HCT116 (cell line): Measurements from ENCODE around the gene OR2S2. TPM values are rescaled to one million over a fixed set of nuclear protein-coding genes. Genes with fewer than 3 reads are reported as not detected.

ENCODE experiments used
- ATAC-seq: fragments of 200-7000 bp; cut with Tn5 transposase; 2 replicates; pipeline ENCODE4 v1.9.1; 2020; ENCODE audit warnings: mild to moderate bottlenecking, moderate library complexity
- BruUV-seq: library from RNA; stranded (reverse); fragments of 400-500 nt; replicated peaks from 2 replicates; lab custom pipeline; 2021; lab: Mats Ljungman, UMichigan
- CTCF ChIA-PET: fragments of 300-600 bp; sonication (Branson Sonifier 250); formaldehyde crosslinking; loops from one replicate; lab custom pipeline; 2021; ENCODE audit warnings: antibody characterized with exemption; lab: Charles Lee
- POLR2A ChIA-PET: fragments of 300-600, 350-600 bp; sonication (Branson Sonifier 250); formaldehyde crosslinking; loops from one replicate; lab custom pipeline; 2021; ENCODE audit warnings: antibody characterized with exemption; lab: Charles Lee
- RAD21 ChIA-PET, 2 experiments: fragments of 300-600 bp; sonication (Branson Sonifier 250); formaldehyde crosslinking; loops; one replicate each; lab custom pipeline; 2023; ENCODE audit warnings: low total read pairs in 2 of 2; ENCODE audit not compliant: uncharacterized antibody in 2 of 2, unreplicated experiment in 2 of 2, low non-redundant PET in 1 of 2; lab: Charles Lee
- DNase-seq: peaks from one replicate; pipeline ENCODE4 v3.0.0-alpha.2; 2010; ENCODE audit warnings: low read depth, low spot score
- H2AFZ ChIP-seq: fragments of 200-600 bp; shearing (Covaris generic), sonication (generic); 2 replicates; pipeline ENCODE4 v1.6.1; 2017; ENCODE audit warnings: low read depth, mixed run types, mixed read lengths, antibody characterized with exemption, low read length; ENCODE audit not compliant: poor library complexity, severe bottlenecking
- H3K27ac ChIP-seq: 2 replicates; pipeline ENCODE4 v1.5.1; 2012; ENCODE audit warnings: low read depth, low read length
- H3K27me3 ChIP-seq: fragments of 200-600 bp; sonication (generic); 2 replicates; pipeline ENCODE4 v1.6.1; 2016; ENCODE audit warnings: mixed run types, low read length, mixed read lengths; ENCODE audit not compliant: insufficient read depth
- H3K36me3 ChIP-seq, 2 experiments: fragments of 200-500 bp in 1 of 2; fragments of 200-600 bp in 1 of 2; sonication (Bioruptor generic) in 1 of 2; sonication (generic) in 1 of 2; 2 replicates each; pipeline versions ENCODE4 v1.5.1 to v1.6.1; 2014 to 2016; ENCODE audit warnings: low read length in 2 of 2, inconsistent platforms in 1 of 2, mixed read lengths in 1 of 2, mixed run types in 1 of 2; ENCODE audit not compliant: insufficient read depth in 2 of 2, control insufficient read depth in 1 of 2
- H3K4me1 ChIP-seq, 2 experiments: fragments of 200-600 bp in 1 of 2; sonication (generic) in 1 of 2; 2 replicates each; pipeline versions ENCODE4 v1.5.1 to v1.6.1; 2012 to 2017; ENCODE audit warnings: low read length in 2 of 2, inconsistent platforms in 1 of 2, mild to moderate bottlenecking in 1 of 2, mixed read lengths in 1 of 2, mixed run types in 1 of 2, moderate library complexity in 1 of 2; ENCODE audit not compliant: insufficient read depth in 2 of 2, control insufficient read depth in 1 of 2
- H3K4me2 ChIP-seq: fragments of 200-600 bp; sonication (generic); 2 replicates; pipeline ENCODE4 v1.6.1; 2017; ENCODE audit warnings: mixed run types, low read length, mixed read lengths
- H3K4me3 ChIP-seq, 2 experiments: fragments of 200-600 bp in 1 of 2; sonication (generic) in 1 of 2; replicated peaks in 1 of 2; 2 replicates each; pipeline ENCODE4 v1.5.1; 2011 to 2016; ENCODE audit warnings: low read length in 2 of 2, control low read depth in 1 of 2, low read depth in 1 of 2, mild to moderate bottlenecking in 1 of 2, mixed read lengths in 1 of 2, mixed run types in 1 of 2
- H3K79me2 ChIP-seq: fragments of 200-600 bp; sonication (generic); 2 replicates; pipeline ENCODE4 v1.6.1; 2017; ENCODE audit warnings: mild to moderate bottlenecking, mixed run types, low read length, moderate library complexity, mixed read lengths; ENCODE audit not compliant: insufficient read depth
- H3K9ac ChIP-seq: fragments of 200-600 bp; sonication (generic); 2 replicates; pipeline ENCODE4 v1.6.1; 2016; ENCODE audit warnings: low read length, mixed read lengths
- H3K9me2 ChIP-seq: fragments of 200-600 bp; sonication (generic), shearing (Covaris generic); 2 replicates; pipeline ENCODE4 v1.6.1; 2017; ENCODE audit warnings: mixed run types, mild to moderate bottlenecking, moderate library complexity; ENCODE audit not compliant: insufficient read depth
- H3K9me3 ChIP-seq, 2 experiments: fragments of 200-500 bp in 1 of 2; fragments of 200-600 bp in 1 of 2; sonication (Bioruptor generic) in 1 of 2; sonication (generic) in 1 of 2; 2 replicates each; pipeline ENCODE4 v1.6.1; 2014 to 2017; ENCODE audit warnings: low read length in 2 of 2, mixed read lengths in 2 of 2, inconsistent platforms in 1 of 2, low read depth in 1 of 2, mild to moderate bottlenecking in 1 of 2, mixed run types in 1 of 2, moderate library complexity in 1 of 2; ENCODE audit not compliant: control insufficient read depth in 1 of 2, insufficient read depth in 1 of 2
- H4K20me1 ChIP-seq: fragments of 200-600 bp; sonication (generic), shearing (Covaris generic); 2 replicates; pipeline ENCODE4 v1.6.1; 2017; ENCODE audit warnings: mixed run types, mild to moderate bottlenecking, moderate library complexity; ENCODE audit not compliant: insufficient read depth
- MAX ChIP-seq: IDR thresholded peaks from 2 replicates; pipeline ENCODE4 v1.6.1; 2012
- RAD21 ChIP-seq: IDR thresholded peaks from 2 replicates; pipeline ENCODE4 v1.6.1; 2012; ENCODE audit warnings: low read depth, mild to moderate bottlenecking
- SIN3A ChIP-seq: IDR thresholded peaks from 2 replicates; pipeline ENCODE4 v1.6.1; 2012; ENCODE audit warnings: low read depth
- ZFX ChIP-seq: fragments of 450-650 bp; IDR thresholded peaks from 2 replicates; pipeline ENCODE4 v1.6.1; 2017
- intact Hi-C: fragments of 100-400 bp; cut with micrococcal nuclease; formaldehyde crosslinking; loops from 2 replicates; pipeline ENCODE4 v1.10.0; 2022
- total RNA-seq: library from RNA; stranded (reverse); gene quantifications from one replicate; pipeline ENCODE4 v1.2.1, GENCODE V29; 2021; ENCODE audit not compliant: unreplicated experiment
- TF ChIP-seq, protein P1 (sequence below): IDR thresholded peaks from 2 replicates; pipeline ENCODE4 v1.6.1; 2012; ENCODE audit warnings: low read depth

OR2S2 gene
- total RNA-seq, 1 experiment from 2014 or later = not detected

- no peak for ATAC-seq
- DNase-seq = no peak
- Histone ChIP-seq H4K20me1 (no peaks in the 10 kb centered on the region), H3K36me3 (no peaks in the 10 kb centered on the region), H2AFZ (no peak overlapping the region), H3K9me2 (no peaks in the 10 kb centered on the region), H3K4me1 (peaks cover 44 to 64% of the 10 kb centered on the region in 2 experiments), H3K27me3 (no peaks in the 10 kb centered on the region), H3K4me3 (no peak overlapping the region), H3K9me3 (no peaks in the 10 kb centered on the region), H3K79me2 (no peaks in the 10 kb centered on the region), H3K4me2 (no peak overlapping the region), H3K9ac (no peak overlapping the region), H3K27ac (no peak overlapping the region; the same call in 1 of the 2 replicates)
- ChIA-PET CTCF (interaction anchor here (2.4 kb wide), 1 partner anchor 120 kb away, joined by 8 read pairs; no protein-coding TSS in a partner anchor), POLR2A (no interaction called here), RAD21 (no interaction called here)
- TF ChIP-seq SIN3A (no peak), MAX (no peak), RAD21 (no peak), ZFX (no peak)
- TF ChIP-seq, protein P1, sequence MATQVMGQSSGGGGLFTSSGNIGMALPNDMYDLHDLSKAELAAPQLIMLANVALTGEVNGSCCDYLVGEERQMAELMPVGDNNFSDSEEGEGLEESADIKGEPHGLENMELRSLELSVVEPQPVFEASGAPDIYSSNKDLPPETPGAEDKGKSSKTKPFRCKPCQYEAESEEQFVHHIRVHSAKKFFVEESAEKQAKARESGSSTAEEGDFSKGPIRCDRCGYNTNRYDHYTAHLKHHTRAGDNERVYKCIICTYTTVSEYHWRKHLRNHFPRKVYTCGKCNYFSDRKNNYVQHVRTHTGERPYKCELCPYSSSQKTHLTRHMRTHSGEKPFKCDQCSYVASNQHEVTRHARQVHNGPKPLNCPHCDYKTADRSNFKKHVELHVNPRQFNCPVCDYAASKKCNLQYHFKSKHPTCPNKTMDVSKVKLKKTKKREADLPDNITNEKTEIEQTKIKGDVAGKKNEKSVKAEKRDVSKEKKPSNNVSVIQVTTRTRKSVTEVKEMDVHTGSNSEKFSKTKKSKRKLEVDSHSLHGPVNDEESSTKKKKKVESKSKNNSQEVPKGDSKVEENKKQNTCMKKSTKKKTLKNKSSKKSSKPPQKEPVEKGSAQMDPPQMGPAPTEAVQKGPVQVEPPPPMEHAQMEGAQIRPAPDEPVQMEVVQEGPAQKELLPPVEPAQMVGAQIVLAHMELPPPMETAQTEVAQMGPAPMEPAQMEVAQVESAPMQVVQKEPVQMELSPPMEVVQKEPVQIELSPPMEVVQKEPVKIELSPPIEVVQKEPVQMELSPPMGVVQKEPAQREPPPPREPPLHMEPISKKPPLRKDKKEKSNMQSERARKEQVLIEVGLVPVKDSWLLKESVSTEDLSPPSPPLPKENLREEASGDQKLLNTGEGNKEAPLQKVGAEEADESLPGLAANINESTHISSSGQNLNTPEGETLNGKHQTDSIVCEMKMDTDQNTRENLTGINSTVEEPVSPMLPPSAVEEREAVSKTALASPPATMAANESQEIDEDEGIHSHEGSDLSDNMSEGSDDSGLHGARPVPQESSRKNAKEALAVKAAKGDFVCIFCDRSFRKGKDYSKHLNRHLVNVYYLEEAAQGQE = no peak
- intact Hi-C loops = no loop called here
- no TSS peak for BruUV-seq
Observed at GRCh38 chr9:35909687-35910612, 48.0 kb downstream of the OR2S2 start.
